ENCODE measurements around the gene THSD7A. TPM values are rescaled to one million over a fixed set of nuclear protein-coding genes. Genes with fewer than 3 reads are reported as not detected.

Gene THSD7A
- total and polyA plus RNA-seq, 10 of the 15 experiments (the other 5 are each of a cell fraction or from before 2014, with no cell fraction given): 0.03 to 0.09 (median 0.03) TPM; not detected in 7

- ChIA-PET CTCF (no interaction called here), POLR2A (no interaction called here), RAD21 (ENCODE audit: unreplicated experiment) (no interaction called here), SMC1A (ENCODE audit: uncharacterized antibody, unreplicated experiment) (no interaction called here)
- Histone ChIP-seq H3K4me3 (no peak overlapping the region), H3K4me2 (ENCODE audit: control insufficient read depth, insufficient read depth) (no peak overlapping the region), H3K27ac (ENCODE audit: control insufficient read depth, insufficient read depth) (no peak overlapping the region), H2AFZ (ENCODE audit: control insufficient read depth, low read depth, low read length) (no peak overlapping the region), H3K36me3 (ENCODE audit: control insufficient read depth in 2 of 2, insufficient read depth in 2 of 2, low read length in 1 of 2) (no peaks in the 10 kb centered on the region), H3K27me3 (replicated peaks in 1 of 2; ENCODE audit: control insufficient read depth in 2 of 2, insufficient read depth in 2 of 2, low read length in 1 of 2) (no peaks in the 10 kb centered on the region), H3K9ac (ENCODE audit: control insufficient read depth, insufficient read depth, low read length) (no peak overlapping the region), H3K79me2 (ENCODE audit: control insufficient read depth, insufficient read depth, low read length) (no peaks in the 10 kb centered on the region), H3K9me3 (replicated peaks; ENCODE audit: control insufficient read depth, insufficient read depth, low read length) (no peaks in the 10 kb centered on the region; the same call in 2 of the 3 replicates), H4K20me1 (ENCODE audit: control insufficient read depth, insufficient read depth) (no peaks in the 10 kb centered on the region), H3K4me1 (ENCODE audit: control insufficient read depth, insufficient read depth, low read length) (peaks cover 9% of the 10 kb centered on the region)
- no peak for ATAC-seq
- intact Hi-C loops (cut with micrococcal nuclease; ENCODE audit: unreplicated experiment) (no loop called here), in situ Hi-C loops (cut with MboI) (loop anchor here (25.0 kb wide), 1 partner anchor 391 kb away; a partner anchor contains a TSS)
- TF ChIP-seq GATAD2B (conservative IDR thresholded peaks at IDR 0.05; ENCODE audit: low read depth): no peak
- TF ChIP-seq PML (IDR thresholded peaks at IDR 0.05; ENCODE audit: low read length): no peak
- no peak for TF ChIP-seq CBX5 (IDR thresholded peaks at IDR 0.05; ENCODE audit: low read depth)
- no peak for TF ChIP-seq REST (IDR thresholded peaks at IDR 0.05; ENCODE audit: low read depth, low read length)
- no peak for TF ChIP-seq HSF1 (IDR thresholded peaks at IDR 0.05; ENCODE audit: low read depth, low read length)
- TF ChIP-seq RB1 (IDR thresholded peaks at IDR 0.05; ENCODE audit: borderline replicate concordance): no peak
- TF ChIP-seq PBX3 (IDR thresholded peaks at IDR 0.05; ENCODE audit: insufficient replicate concordance, low read depth, low read length): no peak
- BruUV-seq (replicated peaks): no TSS peak
- no peak for DNase-seq (ENCODE audit: low read depth, low spot score)
- no peak for FAIRE-seq
- 17% methylated on average over 3 of the region's 3 CpGs for WGBS (ENCODE audit: insufficient coverage, insufficient replicate concordance, low lambda C conversion rate, missing lambda C conversion rate)
Observed at GRCh38 chr7:11328309-11328708, 503.7 kb downstream of the THSD7A start.
